GM23338 (cell line): ENCODE data around the gene LCE1B. TPM values are rescaled to one million over a fixed set of nuclear protein-coding genes. Genes with fewer than 3 reads are reported as not detected.

Source experiments
- ATAC-seq: fragments of 200-7000 bp; cut with Tn5 transposase; 3 replicates; pipeline ENCODE4 v1.9.1; 2020
- DNase-seq: peaks from one replicate; pipeline ENCODE4 v3.0.0-alpha.2; 2015; ENCODE audit warnings: low spot score
- H2AFZ ChIP-seq: fragments of 200-600 bp; sonication (generic); 2 replicates; pipeline ENCODE4 v1.8.0; 2016; ENCODE audit warnings: antibody characterized with exemption, mild to moderate bottlenecking, moderate library complexity
- H3F3A ChIP-seq: fragments of 200-600 bp; sonication (generic); replicated peaks from 2 replicates; pipeline ENCODE4 v1.8.0; 2017; ENCODE audit warnings: antibody characterized with exemption, mixed run types, low read depth
- H3K27ac ChIP-seq: fragments of 200-600 bp; sonication (generic); 2 replicates; pipeline ENCODE4 v1.6.1; 2016; ENCODE audit warnings: low read depth
- H3K27me3 ChIP-seq: fragments of 200-600 bp; sonication (generic); 2 replicates; pipeline ENCODE4 v1.8.0; 2016; ENCODE audit warnings: mild to moderate bottlenecking, mixed run types, moderate library complexity; ENCODE audit not compliant: insufficient read depth
- H3K36me3 ChIP-seq: fragments of 200-600 bp; sonication (generic); 2 replicates; pipeline ENCODE4 v1.8.0; 2016; ENCODE audit warnings: mild to moderate bottlenecking; ENCODE audit not compliant: insufficient read depth
- H3K4me1 ChIP-seq: fragments of 200-600 bp; sonication (generic); 2 replicates; pipeline ENCODE4 v1.8.0; 2016; ENCODE audit warnings: mild to moderate bottlenecking, moderate library complexity; ENCODE audit not compliant: insufficient read depth
- H3K4me2 ChIP-seq: fragments of 200-600 bp; sonication (generic); 2 replicates; pipeline ENCODE4 v1.7.1; 2017; ENCODE audit warnings: mixed run types
- H3K4me3 ChIP-seq: fragments of 200-600 bp; sonication (generic); 2 replicates; pipeline ENCODE4 v1.6.1; 2016; ENCODE audit warnings: mixed run types
- H3K79me2 ChIP-seq: fragments of 200-600 bp; sonication (generic); replicated peaks from 2 replicates; pipeline ENCODE4 v1.8.0; 2017; ENCODE audit warnings: mild to moderate bottlenecking; ENCODE audit not compliant: insufficient read depth
- H3K9me2 ChIP-seq: fragments of 200-600 bp; sonication (generic); 2 replicates; pipeline ENCODE4 v1.8.0; 2017; ENCODE audit not compliant: insufficient read depth
- H4K20me1 ChIP-seq: fragments of 200-600 bp; sonication (generic); replicated peaks from 2 replicates; pipeline ENCODE4 v1.8.0; 2017; ENCODE audit warnings: mild to moderate bottlenecking; ENCODE audit not compliant: insufficient read depth
- H3K27ac Mint-ChIP-seq: 2 replicates; pipeline ENCODE4 v1.8.0; 2020; ENCODE audit warnings: inconsistent platforms, mild to moderate bottlenecking, moderate library complexity, mixed read lengths
- H3K27me3 Mint-ChIP-seq: 3 replicates; pipeline ENCODE4 v1.8.0; 2022; ENCODE audit warnings: low read depth, mild to moderate bottlenecking, moderate library complexity, mixed read lengths, inconsistent platforms; ENCODE audit not compliant: insufficient read depth, poor library complexity
- H3K36me3 Mint-ChIP-seq: 3 replicates; pipeline ENCODE4 v1.8.0; 2021; ENCODE audit warnings: low read depth, mild to moderate bottlenecking, inconsistent platforms, moderate library complexity, mixed read lengths
- H3K4me1 Mint-ChIP-seq: 3 replicates; pipeline ENCODE4 v1.8.0; 2020; ENCODE audit warnings: mild to moderate bottlenecking, inconsistent platforms, mixed read lengths
- H3K4me3 Mint-ChIP-seq: 3 replicates; pipeline ENCODE4 v1.8.0; 2021; ENCODE audit warnings: moderate library complexity, mild to moderate bottlenecking, inconsistent platforms, mixed read lengths
- H3K9me3 Mint-ChIP-seq: 3 replicates; pipeline ENCODE4 v1.8.0; 2020; ENCODE audit warnings: moderate library complexity, mild to moderate bottlenecking, inconsistent platforms, mixed read lengths
- CREB1 ChIP-seq: fragments of 250-450 bp; sonication (Bioruptor Pico); IDR thresholded peaks from 2 replicates; pipeline ENCODE4 v1.5.0; 2020; ENCODE audit warnings: low read depth, mild to moderate bottlenecking, moderate library complexity
- CTCF ChIP-seq, 2 experiments: fragments of 200-600 bp in 1 of 2; sonication (generic) in 1 of 2; conservative IDR thresholded peaks; 2 replicates each; pipeline versions ENCODE4 v1.5.1 to v1.6.1; 2016 to 2017; ENCODE audit warnings: antibody characterized with exemption in 2 of 2, low read depth in 2 of 2, mild to moderate bottlenecking in 2 of 2, moderate library complexity in 1 of 2
- ETS1 ChIP-seq: IDR thresholded peaks from 2 replicates; pipeline ENCODE4 v1.6.1; 2016; ENCODE audit warnings: antibody characterized with exemption
- EZH2 ChIP-seq: fragments of 200-600 bp; sonication (generic); IDR thresholded peaks from one replicate; pipeline ENCODE4 v1.8.0; 2017; ENCODE audit warnings: antibody characterized with exemption, mild to moderate bottlenecking, low read depth; ENCODE audit not compliant: unreplicated experiment
- EZH2phosphoT487 ChIP-seq: fragments of 200-600 bp; sonication (generic); IDR thresholded peaks from one replicate; pipeline ENCODE4 v1.8.1; 2018; ENCODE audit warnings: antibody characterized with exemption; ENCODE audit not compliant: unreplicated experiment
- NANOG ChIP-seq: IDR thresholded peaks from 2 replicates; pipeline ENCODE4 v1.6.1; 2016; ENCODE audit warnings: antibody characterized with exemption, borderline replicate concordance
- POLR2AphosphoS5 ChIP-seq: IDR thresholded peaks from 2 replicates; pipeline ENCODE4 v1.6.1; 2016; ENCODE audit warnings: antibody characterized with exemption, low read depth
- REST ChIP-seq: IDR thresholded peaks from one replicate; pipeline ENCODE4 v1.6.1; 2018; ENCODE audit warnings: antibody characterized with exemption; ENCODE audit not compliant: unreplicated experiment
- STAT1 ChIP-seq: IDR thresholded peaks from one replicate; pipeline ENCODE4 v1.6.1; 2016; ENCODE audit warnings: antibody characterized with exemption; ENCODE audit not compliant: unreplicated experiment
- ZNF114 ChIP-seq: fragments of 250-450 bp; sonication (Bioruptor Pico); IDR thresholded peaks from 2 replicates; pipeline ENCODE4 v1.5.0; 2020; ENCODE audit warnings: mild to moderate bottlenecking, moderate library complexity
- ZNF331 ChIP-seq: fragments of 250-450 bp; sonication (Bioruptor Pico); IDR thresholded peaks from 2 replicates; pipeline ENCODE4 v1.5.0; 2020; ENCODE audit warnings: low read depth, mild to moderate bottlenecking, moderate library complexity
- polyA plus RNA-seq: library from polyadenylated mRNA; unstranded; fragments of >200 nt; fragmentation: Nextera tagmentation; extraction: Ambion mirVana; gene quantifications from 2 replicates; pipeline ENCODE4 v1.2.1, GENCODE V29; 2016
- total RNA-seq: library from RNA; depleted of rRNA; stranded (reverse); fragments of >200 nt; shearing (Covaris generic); gene quantifications from 2 replicates; pipeline ENCODE4 v1.2.3, GENCODE V29; 2014

Gene LCE1B
- total and polyA plus RNA-seq, 2 experiments from 2014 or later: not detected

GRCh38 chr1:152859696-152860095 lies 47.9 kb downstream of the LCE1B start, which contains the start of gene LCE7A (continued):
- TF ChIP-seq REST: no peak

- H4K20me1 ChIP-seq: no peaks in the 10 kb centered on the region
- H2AFZ ChIP-seq: no peak overlapping the region
- H3K4me3 Mint-ChIP-seq: no peak overlapping the region
- ATAC-seq: no peak
- H3K4me2 ChIP-seq: no peak overlapping the region
- no peaks in the 10 kb centered on the region for H3K27me3 Mint-ChIP-seq
- DNase-seq: no peak
- H3K27ac Mint-ChIP-seq: no peak overlapping the region
- H3K9me2 ChIP-seq: peaks cover 16% of the 10 kb centered on the region
- peaks cover 3% of the 10 kb centered on the region; the same call in 1 of the 3 replicates for H3K4me1 Mint-ChIP-seq
- H3K79me2 ChIP-seq: no peaks in the 10 kb centered on the region
- H3K4me1 ChIP-seq: no peaks in the 10 kb centered on the region
- no peak overlapping the region for H3K4me3 ChIP-seq
- H3K36me3 ChIP-seq: no peaks in the 10 kb centered on the region
- H3K9me3 Mint-ChIP-seq: no peaks in the 10 kb centered on the region
- H3K27me3 ChIP-seq: no peaks in the 10 kb centered on the region
- H3K27ac ChIP-seq: no peak overlapping the region
- H3K36me3 Mint-ChIP-seq: no peaks in the 10 kb centered on the region
- no peaks in the 10 kb centered on the region for H3F3A ChIP-seq
- TF ChIP-seq ZNF114 (no peak), CREB1 (CRISPR knock-in tag) (no peak), ZNF331 (CRISPR knock-in tag) (no peak), NANOG (no peak), ETS1 (no peak), EZH2 (no peak), REST (no peak), STAT1 (no peak), CTCF (conservative IDR thresholded peaks at IDR 0.05; ENCODE audit: low read depth in 2 of 2) (no peak), POLR2AphosphoS5 (no peak), EZH2phosphoT487 (no peak)
Observed at GRCh38 chr1:152860129-152860528, 48.4 kb downstream of the LCE1B start.
